IMR-90 (cell line): ENCODE results near the gene SSBP2. TPM values are rescaled to one million over a fixed set of nuclear protein-coding genes. Genes with fewer than 3 reads are reported as not detected.

Experiments used
- ATAC-seq: fragments of 200-7000 bp; cut with Tn5 transposase; 2 replicates; pipeline ENCODE4 v1.9.1; 2020; ENCODE audit warnings: low read depth, mild to moderate bottlenecking, moderate library complexity
- BruUV-seq: library from RNA; stranded (reverse); fragments of 400-500 nt; replicated peaks from 2 replicates; lab custom pipeline; 2021; lab: Mats Ljungman, UMichigan
- CTCF ChIA-PET: fragments of 300-600 bp; formaldehyde crosslinking; extraction: SDS; loops from one replicate; lab custom pipeline; 2021; ENCODE audit warnings: antibody characterized with exemption; lab: Yijun Ruan, JAX
- POLR2A ChIA-PET: fragments of 300-600 bp; sonication (Branson Sonifier 250); formaldehyde crosslinking; loops from one replicate; lab custom pipeline; 2022; ENCODE audit warnings: antibody characterized with exemption; ENCODE audit not compliant: unreplicated experiment; lab: Charles Lee
- DNase-seq: peaks from one replicate; pipeline ENCODE4 v3.0.0; 2013
- H2AFZ ChIP-seq: replicated peaks from 2 replicates; pipeline ENCODE3; 2013; ENCODE audit warnings: low read length, mild to moderate bottlenecking; ENCODE audit not compliant: poor library complexity
- H2AK5ac ChIP-seq: 2 replicates; pipeline ENCODE4 v1.6.1; 2013; ENCODE audit warnings: low read depth, low read length, inconsistent platforms
- H2AK9ac ChIP-seq: replicated peaks from 2 replicates; pipeline ENCODE3; 2013; ENCODE audit warnings: mild to moderate bottlenecking, low read depth, low read length, moderate library complexity; ENCODE audit not compliant: poor library complexity
- H2BK120ac ChIP-seq: 2 replicates; pipeline ENCODE4 v1.6.1; 2013; ENCODE audit warnings: low read depth, low read length, inconsistent platforms
- H2BK15ac ChIP-seq: 3 replicates; pipeline ENCODE4 v1.6.1; 2013; ENCODE audit warnings: low read depth, low read length, inconsistent platforms
- H2BK20ac ChIP-seq: 2 replicates; pipeline ENCODE4 v1.6.1; 2013; ENCODE audit warnings: low read depth, mild to moderate bottlenecking, inconsistent platforms, low read length, moderate library complexity
- H2BK5ac ChIP-seq: 2 replicates; pipeline ENCODE4 v1.6.1; 2013; ENCODE audit warnings: mild to moderate bottlenecking, low read depth, low read length, inconsistent platforms; ENCODE audit not compliant: poor library complexity, severe bottlenecking
- H3K14ac ChIP-seq: replicated peaks from 2 replicates; pipeline ENCODE4 v1.6.1; 2013; ENCODE audit warnings: low read depth, low read length, inconsistent platforms
- H3K18ac ChIP-seq: 2 replicates; pipeline ENCODE4 v1.6.1; 2013; ENCODE audit warnings: low read depth, low read length, control low read depth
- H3K23ac ChIP-seq: 2 replicates; pipeline ENCODE4 v1.6.1; 2013; ENCODE audit warnings: low read depth, low read length, inconsistent platforms
- H3K27ac ChIP-seq: 2 replicates; pipeline ENCODE4 v1.5.1; 2013; ENCODE audit warnings: mild to moderate bottlenecking, control low read depth, low read length; ENCODE audit not compliant: insufficient read depth
- H3K27me3 ChIP-seq: 2 replicates; pipeline ENCODE4 v1.6.1; 2013; ENCODE audit warnings: low read length; ENCODE audit not compliant: control insufficient read depth, insufficient read depth
- H3K36me3 ChIP-seq: 2 replicates; pipeline ENCODE4 v1.6.1; 2013; ENCODE audit warnings: low read length, mixed read lengths; ENCODE audit not compliant: control insufficient read depth, insufficient read depth
- H3K4ac ChIP-seq: 2 replicates; pipeline ENCODE4 v1.6.1; 2013; ENCODE audit warnings: low read depth, low read length, inconsistent platforms
- H3K4me1 ChIP-seq: 2 replicates; pipeline ENCODE4 v1.6.1; 2013; ENCODE audit warnings: low read length, mixed read lengths; ENCODE audit not compliant: control insufficient read depth, insufficient read depth
- H3K4me2 ChIP-seq: 2 replicates; pipeline ENCODE4 v1.6.1; 2013; ENCODE audit warnings: low read depth, mild to moderate bottlenecking, control low read depth, low read length, moderate library complexity
- H3K4me3 ChIP-seq: 2 replicates; pipeline ENCODE4 v1.5.1; 2013; ENCODE audit warnings: low read depth, mild to moderate bottlenecking, control low read depth, low read length, moderate library complexity; ENCODE audit not compliant: insufficient read depth
- H3K56ac ChIP-seq: 2 replicates; pipeline ENCODE4 v1.6.1; 2013; ENCODE audit warnings: low read length, inconsistent platforms; ENCODE audit not compliant: insufficient read depth; ENCODE audit errors: extremely low read depth
- H3K79me1 ChIP-seq, 2 experiments: 2 replicates each; pipeline ENCODE4 v1.6.1; 2013; ENCODE audit warnings: low read length in 2 of 2, inconsistent platforms in 1 of 2, low read depth in 1 of 2
- H3K9ac ChIP-seq: 2 replicates; pipeline ENCODE4 v1.6.1; 2013; ENCODE audit warnings: low read depth, low read length, control low read depth
- H3K9me1 ChIP-seq: 2 replicates; pipeline ENCODE4 v1.6.1; 2013; ENCODE audit warnings: low read length, inconsistent platforms; ENCODE audit not compliant: insufficient read depth
- H3K9me3 ChIP-seq: 2 replicates; pipeline ENCODE4 v1.6.1; 2013; ENCODE audit warnings: low read length; ENCODE audit not compliant: control insufficient read depth, insufficient read depth
- H4K20me1 ChIP-seq: 2 replicates; pipeline ENCODE4 v1.6.1; 2013; ENCODE audit warnings: low read length, inconsistent platforms; ENCODE audit not compliant: insufficient read depth
- H4K5ac ChIP-seq: 2 replicates; pipeline ENCODE4 v1.6.1; 2013; ENCODE audit warnings: mild to moderate bottlenecking, low read depth, low read length, control low read depth
- H4K8ac ChIP-seq, 2 experiments: 2 replicates each; pipeline ENCODE4 v1.6.1; 2013; ENCODE audit warnings: low read depth in 2 of 2, low read length in 2 of 2, control low read depth in 1 of 2, inconsistent platforms in 1 of 2
- H4K91ac ChIP-seq: 2 replicates; pipeline ENCODE4 v1.6.1; 2013; ENCODE audit warnings: low read depth, low read length, inconsistent platforms; ENCODE audit not compliant: insufficient read depth
- BHLHE40 ChIP-seq: fragments of 150-350 bp; IDR thresholded peaks from 2 replicates; pipeline ENCODE4 v1.6.1; 2016; ENCODE audit warnings: mild to moderate bottlenecking, low read depth, low read length
- CEBPB ChIP-seq: IDR thresholded peaks from 2 replicates; pipeline ENCODE4 v1.6.1; 2012; ENCODE audit warnings: low read depth, low read length, improper control_type of control experiment
- CTCF ChIP-seq: conservative IDR thresholded peaks from 2 replicates; pipeline ENCODE4 v1.5.1; 2012; ENCODE audit warnings: mild to moderate bottlenecking, low read depth, low read length, improper control_type of control experiment
- ELK1 ChIP-seq: fragments of 150-350 bp; IDR thresholded peaks from 2 replicates; pipeline ENCODE4 v1.6.1; 2016; ENCODE audit warnings: low read depth, mild to moderate bottlenecking, low read length, moderate library complexity, borderline replicate concordance
- FOS ChIP-seq: fragments of 150-350 bp; IDR thresholded peaks from 2 replicates; pipeline ENCODE4 v1.6.1; 2016; ENCODE audit warnings: low read depth, low read length
- MAZ ChIP-seq: IDR thresholded peaks from 2 replicates; pipeline ENCODE4 v1.6.1; 2012; ENCODE audit warnings: low read depth, mild to moderate bottlenecking, low read length, improper control_type of control experiment, moderate library complexity, borderline replicate concordance
- MXI1 ChIP-seq: IDR thresholded peaks from 2 replicates; pipeline ENCODE4 v1.6.1; 2012; ENCODE audit warnings: low read depth, mild to moderate bottlenecking, low read length, moderate library complexity, borderline replicate concordance
- POLR2A ChIP-seq: IDR thresholded peaks from 2 replicates; pipeline ENCODE4 v1.6.1; 2012; ENCODE audit warnings: mild to moderate bottlenecking, low read depth, low read length
- RAD21 ChIP-seq: IDR thresholded peaks from 2 replicates; pipeline ENCODE4 v1.6.1; 2012; ENCODE audit warnings: low read length, improper control_type of control experiment
- RCOR1 ChIP-seq: IDR thresholded peaks from 2 replicates; pipeline ENCODE4 v1.6.1; 2012; ENCODE audit warnings: mild to moderate bottlenecking, low read length, improper control_type of control experiment; ENCODE audit not compliant: insufficient replicate concordance
- RFX5 ChIP-seq: IDR thresholded peaks from 2 replicates; pipeline ENCODE4 v1.8.0; 2012; ENCODE audit warnings: low read depth, mild to moderate bottlenecking, low read length, moderate library complexity
- WGBS, 2 experiments: methylation state at CpG; one replicate each; pipeline versions ENCODE4 v1.1.5 to v1.1.7; 2013; ENCODE audit warnings: missing lambda C conversion rate in 2 of 2; ENCODE audit not compliant: insufficient read length in 1 of 2; ENCODE audit errors: extremely low coverage in 2 of 2; 5-methylcytosine and 5-hydroxymethylcytosine counted together
- dilution Hi-C: fragments of 300-500 bp; cut with HindIII; formaldehyde crosslinking; loops from one replicate; pipeline ENCODE4 v1.14.3; 2018; ENCODE audit warnings: low sequenced_read_pairs; ENCODE audit not compliant: unreplicated experiment
- in situ Hi-C: fragments of 300-500 bp; cut with MboI; formaldehyde crosslinking; loops from 3 replicates; pipeline ENCODE4 v1.14.3; 2019; ENCODE audit warnings: low sequenced_read_pairs, inconsistent platforms, mixed read lengths
- intact Hi-C: fragments of 100-400 bp; cut with micrococcal nuclease; formaldehyde crosslinking; loops from 2 replicates; pipeline ENCODE4 v1.10.0; 2022
- polyA plus RNA-seq, 3 experiments: library from polyadenylated mRNA; depleted of rRNA; stranded (reverse); fragments of >200 nt; gene quantifications; 2 replicates each; pipeline ENCODE4 v1.2.3, GENCODE V29; 2012; ENCODE audit warnings: low replicate concordance in 1 of 3
- total RNA-seq: library from RNA; depleted of rRNA; stranded (reverse); fragments of >200 nt; gene quantifications from 2 replicates; pipeline ENCODE4 v1.2.3, GENCODE V29; 2012

SSBP2 gene
- total and polyA plus RNA-seq, 2 of the 4 experiments (the other 2 are of a cell fraction) = 38.4 to 42.7 TPM

GRCh38 chr5:81626524-81626923 is 124.4 kb downstream of the SSBP2 start:
- no TSS peak for BruUV-seq
- dilution Hi-C loops = no loop called here
- peak; percentile 97 for ATAC-seq

More at GRCh38 chr5:81626524-81626923, 124.4 kb downstream of the SSBP2 start:
- Histone ChIP-seq H3K56ac (no peak overlapping the region), H3K27ac (no peak overlapping the region), H4K8ac (no peak overlapping the region), H3K9ac (no peak overlapping the region), H3K18ac (no peak overlapping the region), H4K91ac (no peak overlapping the region), H3K4me2 (peak overlapping the region; percentile 6; the same call in 1 of the 2 replicates), H3K4me3 (no peak overlapping the region), H2AK9ac (no peak overlapping the region), H3K4me1 (peaks cover 4% of the 10 kb centered on the region; the same call in 1 of the 2 replicates), H4K5ac (no peak overlapping the region), H3K9me1 (no peaks in the 10 kb centered on the region; the same call in 1 of the 2 replicates), H2AFZ (no peak overlapping the region), H3K4ac (no peak overlapping the region), H4K20me1 (no peaks in the 10 kb centered on the region), H2BK15ac (no peak overlapping the region), H2BK5ac (peak overlapping the region; percentile 44), H3K36me3 (no peaks in the 10 kb centered on the region), H3K14ac (no peak overlapping the region), H3K79me1 (peaks cover 0 to 4% of the 10 kb centered on the region in 2 experiments; a peak in 2 of 4 replicates), H2AK5ac (no peak overlapping the region), H3K23ac (no peak overlapping the region), H3K9me3 (no peaks in the 10 kb centered on the region), H2BK120ac (peak overlapping the region; percentile 1; the same call in 1 of the 2 replicates), H2BK20ac (peak overlapping the region; percentile 2; the same call in 1 of the 2 replicates), H3K27me3 (no peaks in the 10 kb centered on the region)
- ChIA-PET POLR2A (no interaction called here), CTCF (interaction anchor here (0.6 to 1.0 kb wide), 2 partner anchors 13 to 902 kb away, joined by 4 read pairs; no protein-coding TSS in a partner anchor)
- intact Hi-C loops = loop anchor here (5.0 kb wide), 1 partner anchor 121 kb away; no protein-coding TSS in a partner anchor
- in situ Hi-C loops = no loop called here
- TF ChIP-seq FOS = peak; percentile 50
- TF ChIP-seq CTCF = no peak
- no peak for TF ChIP-seq MAZ
- TF ChIP-seq RFX5 = no peak
- no peak for TF ChIP-seq POLR2A
- peak; percentile 31; the same call in 1 of the 2 replicates for TF ChIP-seq CEBPB
- TF ChIP-seq ELK1 = no peak
- peak; percentile 23; the same call in 1 of the 2 replicates for TF ChIP-seq BHLHE40
- 0 out of 2 replicates have a peak, but pooled peaks have one; percentile 2 for TF ChIP-seq RAD21
- TF ChIP-seq MXI1 = peak; percentile 46; the same call in 1 of the 2 replicates
- peak; percentile 66 for TF ChIP-seq RCOR1
- no CpG with 5 or more reads among the region's 1 CpG for WGBS, 2 experiments
- DNase-seq = peak; percentile 90
